K562 (cell line): Measurements from ENCODE around the gene SPATS2L. TPM values are rescaled to one million over a fixed set of nuclear protein-coding genes. Genes with fewer than 3 reads are reported as not detected.
A peak's percentile ranks its signal among the peaks of the same experiment; 100 is the strongest.

ENCODE experiments used
- ATAC-seq: fragments of 200-7000 bp; cut with Tn5 transposase; 3 replicates; pipeline ENCODE4 v1.9.1; 2020; ENCODE audit warnings: moderate library complexity
- BruUV-seq: library from RNA; stranded (reverse); fragments of 400-500 nt; replicated peaks from 2 replicates; lab custom pipeline; 2021; lab: Mats Ljungman, UMichigan
- CTCF ChIA-PET: fragments of 300-600 bp; formaldehyde crosslinking; extraction: SDS; loops from one replicate; lab custom pipeline; 2021; ENCODE audit warnings: low intra/inter-chr PET ratio; lab: Yijun Ruan, JAX
- POLR2A ChIA-PET: fragments of 300-600, 350-650 bp; sonication (Branson Sonifier 250); formaldehyde crosslinking; extraction: SDS; loops from one replicate; lab custom pipeline; 2021; ENCODE audit warnings: antibody characterized with exemption, inconsistent platforms; lab: Yijun Ruan, JAX
- DNase-seq, 4 experiments: peaks; one replicate each; pipeline versions ENCODE4 v3.0.0 to v3.0.0-alpha.2; 2011 to 2018; ENCODE audit warnings: low spot score in 3 of 4, mixed read lengths in 3 of 4; ENCODE audit errors: extremely low read depth in 1 of 4
- FAIRE-seq: peaks from 2 replicates; lab custom pipeline; 2011; peaks lifted over from hg19 to GRCh38; lab: Jason Lieb, UNC
- H2AFZ ChIP-seq: 2 replicates; pipeline ENCODE4 v1.6.0; 2011; ENCODE audit warnings: low read depth, low read length, control low read depth, inconsistent platforms
- H3K27ac ChIP-seq: fragments of 200-600 bp; 3 replicates; pipeline ENCODE4 v1.8.0; 2011; ENCODE audit warnings: low read depth, mild to moderate bottlenecking, control low read depth, inconsistent platforms, low read length, moderate library complexity, mixed read lengths; ENCODE audit errors: extremely low read depth
- H3K27me3 ChIP-seq, 2 experiments: fragments of 300-600 bp in 1 of 2; 2 replicates in 1 of 2; 3 replicates in 1 of 2; pipeline versions ENCODE4 v1.6.0 to v1.8.0; 2011; ENCODE audit warnings: inconsistent platforms in 2 of 2, low read length in 2 of 2, mild to moderate bottlenecking in 1 of 2, mixed read lengths in 1 of 2, moderate library complexity in 1 of 2; ENCODE audit not compliant: control insufficient read depth in 2 of 2, insufficient read depth in 2 of 2
- H3K36me3 ChIP-seq: fragments of 300-600 bp; 3 replicates; pipeline ENCODE4 v1.8.0; 2011; ENCODE audit warnings: mild to moderate bottlenecking, low read length, inconsistent platforms; ENCODE audit not compliant: control insufficient read depth, insufficient read depth
- H3K4me1 ChIP-seq, 2 experiments: fragments of 200-600 bp in 1 of 2; replicated peaks in 1 of 2; 2 replicates in 1 of 2; 3 replicates in 1 of 2; pipeline versions ENCODE4 v1.5.1 to v1.8.0; 2011; ENCODE audit warnings: inconsistent platforms in 2 of 2, low read length in 2 of 2, mild to moderate bottlenecking in 1 of 2, mixed read lengths in 1 of 2, moderate library complexity in 1 of 2; ENCODE audit not compliant: control insufficient read depth in 2 of 2, insufficient read depth in 2 of 2
- H3K4me2 ChIP-seq: 2 replicates; pipeline ENCODE4 v1.6.1; 2011; ENCODE audit warnings: low read length, control low read depth, inconsistent platforms, mixed read lengths; ENCODE audit not compliant: insufficient read depth
- H3K4me3 ChIP-seq: fragments of 200-600 bp; sonication (generic), shearing (Covaris generic); 2 replicates; pipeline ENCODE4 v1.5.1; 2016; ENCODE audit warnings: control low read depth, inconsistent platforms
- H3K79me2 ChIP-seq: fragments of 200-600 bp; 3 replicates; pipeline ENCODE4 v1.8.0; 2011; ENCODE audit warnings: low read length, inconsistent platforms; ENCODE audit not compliant: control insufficient read depth, insufficient read depth
- H3K9ac ChIP-seq, 2 experiments: 2 replicates each; pipeline versions ENCODE4 v1.6.0 to v1.6.1; 2011; ENCODE audit warnings: low read depth in 2 of 2, low read length in 2 of 2, control low read depth in 1 of 2, inconsistent platforms in 1 of 2, mild to moderate bottlenecking in 1 of 2, mixed read lengths in 1 of 2; ENCODE audit not compliant: insufficient read depth in 1 of 2
- H3K9me1 ChIP-seq: one replicate; pipeline ENCODE4 v1.6.0; 2011; ENCODE audit warnings: inconsistent platforms, mild to moderate bottlenecking, low read length, moderate library complexity; ENCODE audit not compliant: control insufficient read depth, insufficient read depth
- H3K9me3 ChIP-seq: replicated peaks from 2 replicates; pipeline ENCODE4 v1.5.1; 2011; ENCODE audit warnings: low read depth, low read length, inconsistent platforms; ENCODE audit not compliant: control insufficient read depth, insufficient read depth
- H4K20me1 ChIP-seq: replicated peaks from 2 replicates; pipeline ENCODE4 v1.6.1; 2011; ENCODE audit warnings: low read length, inconsistent platforms, mixed read lengths; ENCODE audit not compliant: control insufficient read depth, insufficient read depth
- ATF7 ChIP-seq: fragments of 450-650 bp; IDR thresholded peaks from 2 replicates; pipeline ENCODE4 v1.7.1; 2014; ENCODE audit warnings: mild to moderate bottlenecking, moderate library complexity
- FOSL1 ChIP-seq: fragments of 200-800 bp; sonication (Bioruptor generic); conservative IDR thresholded peaks from 2 replicates; pipeline ENCODE4 v1.6.1; 2016; ENCODE audit warnings: missing genetic modification characterization, missing compliant biosample characterization
- JUN ChIP-seq, 2 experiments: sonication (generic) in 1 of 2; formaldehyde crosslinking in 1 of 2; IDR thresholded peaks; 2 replicates each; pipeline versions ENCODE4 v1.6.1 to v1.8.0; 2012 to 2022; ENCODE audit warnings: borderline replicate concordance in 2 of 2, mild to moderate bottlenecking in 2 of 2, improper control_type of control experiment in 1 of 2, low read depth in 1 of 2, low read length in 1 of 2, missing genetic modification reagents in 1 of 2
- JUND ChIP-seq, 2 experiments: IDR thresholded peaks; 2 replicates in 1 of 2; 3 replicates in 1 of 2; pipeline ENCODE4 v1.6.1; 2011; ENCODE audit warnings: borderline replicate concordance in 2 of 2, low read depth in 2 of 2, low read length in 2 of 2, improper control_type of control experiment in 1 of 2, missing biosample characterization in 1 of 2, missing genetic modification characterization in 1 of 2, missing genetic modification reagents in 1 of 2
- NFIC ChIP-seq: fragments of 450-650 bp; IDR thresholded peaks from 2 replicates; pipeline ENCODE4 v1.6.1; 2017; ENCODE audit warnings: mild to moderate bottlenecking, inconsistent platforms
- NR2C1 ChIP-seq, 2 experiments: fragments of 450-650 bp; IDR thresholded peaks; 2 replicates each; pipeline ENCODE4 v1.6.1; 2017; ENCODE audit warnings: mild to moderate bottlenecking in 2 of 2, antibody characterized with exemption in 1 of 2, inconsistent platforms in 1 of 2, missing compliant biosample characterization in 1 of 2, missing genetic modification characterization in 1 of 2
- NR2C2 ChIP-seq, 2 experiments: fragments of 200-800 bp in 1 of 2; sonication (Bioruptor generic) in 1 of 2; sonication (generic) in 1 of 2; formaldehyde crosslinking in 1 of 2; IDR thresholded peaks; 2 replicates each; pipeline versions ENCODE4 v1.6.1 to v1.8.0; 2016 to 2022; ENCODE audit warnings: mild to moderate bottlenecking in 1 of 2, missing compliant biosample characterization in 1 of 2, missing genetic modification characterization in 1 of 2, missing genetic modification reagents in 1 of 2
- WGBS: fragments of 100-300 bp; shearing (Covaris generic); methylation state at CpG from one replicate; pipeline ENCODE4 v1.1.6; 2016; ENCODE audit warnings: low coverage, mixed read lengths; ENCODE audit not compliant: insufficient coverage; ENCODE audit errors: missing lambda C conversion rate; 5-methylcytosine and 5-hydroxymethylcytosine counted together
- in situ Hi-C: fragments of 300-500 bp; cut with MboI; formaldehyde crosslinking; loops from 4 replicates; pipeline ENCODE4 v1.15.0; 2018; ENCODE audit warnings: inconsistent platforms, mixed read lengths
- intact Hi-C: fragments of 100-400 bp; cut with micrococcal nuclease; formaldehyde crosslinking; loops from 2 replicates; pipeline ENCODE4 v1.14.2; 2022
- polyA plus RNA-seq, 8 experiments: library from polyadenylated mRNA; depleted of rRNA in 4 of 8; stranded (reverse) in 5 of 8; unstranded in 3 of 8; fragments of >200 nt; fragmentation: Nextera tagmentation in 2 of 8; fragmentation: Illumina TruSeq in 1 of 8; extraction: Ambion mirVana in 2 of 8; extraction: Trizol in 1 of 8; gene quantifications; 2 replicates each; pipeline versions ENCODE4 v1.2.1 to v1.2.3, GENCODE V29; 2011 to 2014; ENCODE audit warnings: inconsistent platforms in 1 of 8, missing spikeins in 1 of 8
- total RNA-seq, 7 experiments: library from RNA; depleted of rRNA in 6 of 7; stranded (reverse); fragments of >200 nt in 6 of 7; fragmentation: Illumina TruSeq in 2 of 7; extraction: Trizol in 2 of 7; gene quantifications; 2 replicates each; pipeline versions ENCODE4 v1.2.1 to v1.2.3, GENCODE V29; 2011 to 2021; ENCODE audit warnings: low replicate concordance in 1 of 7
- TF ChIP-seq, protein P1 (sequence below), 2 experiments: IDR thresholded peaks in 1 of 2; conservative IDR thresholded peaks in 1 of 2; 2 replicates each; pipeline ENCODE4 v1.6.1; 2016; ENCODE audit warnings: low read depth in 2 of 2, mild to moderate bottlenecking in 1 of 2, missing compliant biosample characterization in 1 of 2, missing genetic modification characterization in 1 of 2, moderate library complexity in 1 of 2
- TF ChIP-seq, protein P2 (sequence below), 2 experiments: fragments of 450-650 bp in 1 of 2; sonication (generic) in 1 of 2; formaldehyde crosslinking; conservative IDR thresholded peaks; 2 replicates each; pipeline versions ENCODE4 v1.4.0 to v1.8.1; 2020 to 2022; ENCODE audit warnings: mild to moderate bottlenecking in 1 of 2, missing genetic modification reagents in 1 of 2
- TF ChIP-seq, protein P3 (sequence below), 2 experiments: fragments of 450-650 bp in 1 of 2; sonication (generic) in 1 of 2; formaldehyde crosslinking in 1 of 2; IDR thresholded peaks in 1 of 2; conservative IDR thresholded peaks in 1 of 2; 2 replicates each; pipeline versions ENCODE4 v1.6.1 to v1.8.1; 2016 to 2023; ENCODE audit warnings: mild to moderate bottlenecking in 2 of 2, moderate library complexity in 2 of 2, inconsistent platforms in 1 of 2, missing genetic modification reagents in 1 of 2

The SPATS2L gene
- total and polyA plus RNA-seq, 9 of the 15 experiments (the other 6 are each of a cell fraction or from before 2014, with no cell fraction given): 11.3 to 41.5 (median 24.9) TPM

DNA sequence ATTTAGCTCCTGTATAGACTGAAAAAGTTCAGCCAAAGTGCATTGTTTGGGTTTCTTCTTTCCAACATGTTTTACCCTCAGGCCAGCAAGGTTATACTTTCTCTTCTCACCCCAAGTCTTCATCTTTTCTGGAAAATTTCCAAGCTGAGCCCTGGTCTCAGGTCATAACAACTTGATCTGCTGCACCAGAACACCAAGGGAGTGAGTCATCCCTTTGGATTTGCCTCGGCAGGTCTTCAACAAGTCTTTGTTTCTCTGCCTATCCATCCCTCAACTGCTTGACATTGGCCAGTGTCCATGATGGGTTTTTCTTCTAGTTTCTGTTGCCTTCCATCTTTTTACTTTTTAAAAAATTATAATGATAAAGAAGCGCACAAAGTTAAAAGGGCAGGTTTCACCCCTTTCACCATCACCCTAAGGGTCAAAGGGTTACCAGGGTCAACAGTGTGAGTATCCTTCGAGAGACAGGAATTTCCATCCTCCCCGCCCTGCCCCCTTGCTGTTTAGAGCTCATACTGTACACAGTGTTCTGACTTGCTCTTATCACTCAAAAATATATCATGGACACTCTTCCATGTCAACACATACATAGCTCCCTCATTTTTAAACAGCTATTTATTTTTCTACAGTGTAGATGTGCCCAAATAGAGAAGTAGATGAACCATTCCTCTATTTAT, 5.7 kb upstream of the SPATS2L start:
- WGBS: 14% methylated on average over 4 of the region's 4 CpGs
- H3K9ac ChIP-seq: no peak overlapping the region
- H3K4me3 ChIP-seq: no peak overlapping the region
- in situ Hi-C loops: no loop called here
- H4K20me1 ChIP-seq: no peaks in the 10 kb centered on the region
- no peaks in the 10 kb centered on the region for H3K27me3 ChIP-seq
- no peaks in the 10 kb centered on the region for H3K9me1 ChIP-seq
- no peak overlapping the region for H3K4me2 ChIP-seq
- intact Hi-C loops: loop anchor here (10.0 kb wide), 1 partner anchor 126 kb away; no protein-coding TSS in a partner anchor
- no peaks in the 10 kb centered on the region for H3K36me3 ChIP-seq
- H3K79me2 ChIP-seq: no peaks in the 10 kb centered on the region
- TF ChIP-seq, protein P1, sequence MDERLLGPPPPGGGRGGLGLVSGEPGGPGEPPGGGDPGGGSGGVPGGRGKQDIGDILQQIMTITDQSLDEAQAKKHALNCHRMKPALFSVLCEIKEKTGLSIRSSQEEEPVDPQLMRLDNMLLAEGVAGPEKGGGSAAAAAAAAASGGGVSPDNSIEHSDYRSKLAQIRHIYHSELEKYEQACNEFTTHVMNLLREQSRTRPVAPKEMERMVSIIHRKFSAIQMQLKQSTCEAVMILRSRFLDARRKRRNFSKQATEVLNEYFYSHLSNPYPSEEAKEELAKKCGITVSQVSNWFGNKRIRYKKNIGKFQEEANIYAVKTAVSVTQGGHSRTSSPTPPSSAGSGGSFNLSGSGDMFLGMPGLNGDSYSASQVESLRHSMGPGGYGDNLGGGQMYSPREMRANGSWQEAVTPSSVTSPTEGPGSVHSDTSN (CRISPR knock-in tag; IDR thresholded peaks at IDR 0.05; ENCODE audit: low read depth): no peak
- TF ChIP-seq, protein P1 (tag; conservative IDR thresholded peaks at IDR 0.05; ENCODE audit: low read depth): 0 out of 2 replicates have a peak, but pooled peaks have one; percentile 29
- TF ChIP-seq FOSL1 (tag): peak; percentile 69
- 0 out of 2 replicates have a peak, but pooled peaks have one; percentile 47 for TF ChIP-seq NFIC
- no peak for TF ChIP-seq ATF7
- TF ChIP-seq, protein P2, sequence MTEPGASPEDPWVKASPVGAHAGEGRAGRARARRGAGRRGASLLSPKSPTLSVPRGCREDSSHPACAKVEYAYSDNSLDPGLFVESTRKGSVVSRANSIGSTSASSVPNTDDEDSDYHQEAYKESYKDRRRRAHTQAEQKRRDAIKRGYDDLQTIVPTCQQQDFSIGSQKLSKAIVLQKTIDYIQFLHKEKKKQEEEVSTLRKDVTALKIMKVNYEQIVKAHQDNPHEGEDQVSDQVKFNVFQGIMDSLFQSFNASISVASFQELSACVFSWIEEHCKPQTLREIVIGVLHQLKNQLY (CRISPR knock-in tag; conservative IDR thresholded peaks at IDR 0.05): no peak
- TF ChIP-seq, protein P3, sequence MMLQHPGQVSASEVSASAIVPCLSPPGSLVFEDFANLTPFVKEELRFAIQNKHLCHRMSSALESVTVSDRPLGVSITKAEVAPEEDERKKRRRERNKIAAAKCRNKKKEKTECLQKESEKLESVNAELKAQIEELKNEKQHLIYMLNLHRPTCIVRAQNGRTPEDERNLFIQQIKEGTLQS (IDR thresholded peaks at IDR 0.05): peak; percentile 63; the same call in 1 of the 2 replicates
- TF ChIP-seq, protein P3 (CRISPR knock-in tag; conservative IDR thresholded peaks at IDR 0.05): no peak
- no peak for TF ChIP-seq NR2C1 (IDR thresholded peaks at IDR 0.05)
- peak; percentile 13; the same call in 1 of the 2 replicates for TF ChIP-seq NR2C1 (tag; IDR thresholded peaks at IDR 0.05)
- peak; percentile 69 for TF ChIP-seq JUND (IDR thresholded peaks at IDR 0.05; ENCODE audit: borderline replicate concordance, low read depth, low read length)
- peak; percentile 60; the same call in 2 of the 3 replicates for TF ChIP-seq JUND (tag; IDR thresholded peaks at IDR 0.05; ENCODE audit: borderline replicate concordance, low read depth, low read length)
- peak; percentile 43; the same call in 1 of the 2 replicates for TF ChIP-seq JUN (IDR thresholded peaks at IDR 0.05; ENCODE audit: borderline replicate concordance, low read depth, low read length)
- no peak for TF ChIP-seq JUN (CRISPR knock-in tag; IDR thresholded peaks at IDR 0.05; ENCODE audit: borderline replicate concordance)
- no peak for TF ChIP-seq NR2C2 (CRISPR knock-in tag; IDR thresholded peaks at IDR 0.05)
- TF ChIP-seq NR2C2 (tag; IDR thresholded peaks at IDR 0.05): peak; percentile 42
- H3K4me1 ChIP-seq: peaks cover 0 to 11% of the 10 kb centered on the region in 2 experiments; a peak in 2 of 5 replicates
- no peak overlapping the region for H2AFZ ChIP-seq
- H3K27ac ChIP-seq: no peak overlapping the region
- DNase-seq: peak; percentile 14 to 44 (median 24)
- no peaks in the 10 kb centered on the region for H3K9me3 ChIP-seq
- BruUV-seq: no TSS peak
- no peak for ATAC-seq
- peak; percentile 55 for FAIRE-seq
- ChIA-PET CTCF (no interaction called here), POLR2A (no interaction called here)
